ENCODE results near the gene GANAB. TPM values are rescaled to one million over a fixed set of nuclear protein-coding genes. Genes with fewer than 3 reads are reported as not detected.

The GANAB gene
- total RNA-seq, 6 experiments from 2014 or later, result 131 to 237 (median 201) TPM

DNA sequence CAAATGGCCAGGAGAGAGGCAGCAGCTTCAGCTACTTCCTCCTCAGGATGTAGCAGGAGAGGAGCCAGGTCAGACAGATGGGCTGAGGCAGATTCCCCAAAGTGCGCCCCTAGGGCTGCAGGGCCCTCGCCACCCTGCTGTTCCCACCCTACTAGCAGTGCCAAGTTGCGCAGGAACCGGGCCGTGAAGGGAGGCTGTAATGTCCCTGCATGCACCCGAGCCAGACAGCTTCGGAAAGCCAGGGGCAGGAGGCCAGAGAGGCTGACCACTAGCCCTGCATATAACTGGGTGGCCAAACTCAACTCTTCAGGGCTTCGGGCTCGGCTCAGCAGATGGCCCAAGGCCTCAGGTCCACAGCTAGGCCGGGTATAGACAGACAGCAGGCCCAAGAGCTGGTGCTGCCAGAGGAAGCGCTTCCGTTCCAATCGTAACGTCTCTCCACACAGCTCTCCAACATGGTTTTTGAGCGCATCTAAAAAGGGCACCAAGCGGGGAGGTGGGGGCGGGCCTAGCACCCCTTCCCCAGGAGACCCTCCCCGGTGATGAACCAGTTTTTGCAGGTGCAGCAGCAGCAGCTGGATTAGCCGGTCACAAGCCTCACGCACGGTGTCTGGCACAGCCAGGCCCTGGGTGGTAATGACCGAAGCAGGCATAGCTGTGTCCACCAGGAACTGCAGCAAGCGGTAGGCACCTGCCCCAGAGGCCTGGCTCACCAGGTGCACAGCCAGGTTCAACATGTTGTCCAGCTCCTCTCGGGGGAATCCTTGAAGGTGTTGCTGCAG, 2.0 kb upstream of the GANAB start:
- no peaks in the 10 kb centered on the region for H3K9me3 ChIP-seq
- WGBS (ENCODE audit: insufficient coverage, low coverage, low lambda C conversion rate, missing lambda C conversion rate), result 89% methylated on average over 6 of the region's 24 CpGs
- H3K4me3 ChIP-seq, result no peak overlapping the region
- peaks cover 0 to 18% (median 5%) of the 10 kb centered on the region in 4 donors for H3K36me3 ChIP-seq
- ATAC-seq, result no peak
- no peak for DNase-seq
- no peak overlapping the region for H3K27ac ChIP-seq
- no peaks in the 10 kb centered on the region for H3K27me3 ChIP-seq
- H3K4me1 ChIP-seq, result peaks cover 0 to 29% (median 8%) of the 10 kb centered on the region in 4 donors
- intact Hi-C loops (cut with DNase I), result no loop called here
- no peak for TF ChIP-seq POLR2A (IDR thresholded peaks at IDR 0.05)
- TF ChIP-seq, protein P1, sequence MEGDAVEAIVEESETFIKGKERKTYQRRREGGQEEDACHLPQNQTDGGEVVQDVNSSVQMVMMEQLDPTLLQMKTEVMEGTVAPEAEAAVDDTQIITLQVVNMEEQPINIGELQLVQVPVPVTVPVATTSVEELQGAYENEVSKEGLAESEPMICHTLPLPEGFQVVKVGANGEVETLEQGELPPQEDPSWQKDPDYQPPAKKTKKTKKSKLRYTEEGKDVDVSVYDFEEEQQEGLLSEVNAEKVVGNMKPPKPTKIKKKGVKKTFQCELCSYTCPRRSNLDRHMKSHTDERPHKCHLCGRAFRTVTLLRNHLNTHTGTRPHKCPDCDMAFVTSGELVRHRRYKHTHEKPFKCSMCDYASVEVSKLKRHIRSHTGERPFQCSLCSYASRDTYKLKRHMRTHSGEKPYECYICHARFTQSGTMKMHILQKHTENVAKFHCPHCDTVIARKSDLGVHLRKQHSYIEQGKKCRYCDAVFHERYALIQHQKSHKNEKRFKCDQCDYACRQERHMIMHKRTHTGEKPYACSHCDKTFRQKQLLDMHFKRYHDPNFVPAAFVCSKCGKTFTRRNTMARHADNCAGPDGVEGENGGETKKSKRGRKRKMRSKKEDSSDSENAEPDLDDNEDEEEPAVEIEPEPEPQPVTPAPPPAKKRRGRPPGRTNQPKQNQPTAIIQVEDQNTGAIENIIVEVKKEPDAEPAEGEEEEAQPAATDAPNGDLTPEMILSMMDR (IDR thresholded peaks at IDR 0.05), result no peak

DNA sequence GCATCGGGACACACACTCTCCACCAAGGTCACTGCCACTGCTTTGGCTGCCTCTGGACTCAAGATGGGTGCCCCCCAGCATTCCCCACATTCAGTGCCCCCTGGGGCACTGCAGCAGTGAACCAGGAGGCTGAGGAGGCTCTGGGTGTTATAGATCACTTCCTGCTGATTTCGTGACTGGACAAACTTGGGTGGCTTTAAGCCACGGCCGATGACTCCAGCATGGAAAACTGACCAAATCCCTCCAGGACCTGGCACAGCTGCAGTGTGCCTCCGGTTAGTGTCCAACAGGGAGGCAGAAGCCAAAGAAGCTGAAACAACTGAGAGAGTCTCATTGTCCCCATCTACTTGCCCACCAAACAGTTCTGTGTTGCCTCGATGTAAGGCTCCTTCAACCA, 1.2 kb upstream of the GANAB start:
- ATAC-seq (no peak), DNase-seq (no peak)
- Histone ChIP-seq H3K27me3 (no peaks in the 10 kb centered on the region), H3K9me3 (no peaks in the 10 kb centered on the region), H3K27ac (no peak overlapping the region), H3K4me1 (peaks cover 0 to 28% (median 8%) of the 10 kb centered on the region in 4 donors), H3K4me3 (no peak overlapping the region), H3K36me3 (peaks cover 0 to 25% (median 9%) of the 10 kb centered on the region in 4 donors)
- intact Hi-C loops (cut with DNase I), result no loop called here
- 80% methylated on average over 3 of the region's 6 CpGs for WGBS (ENCODE audit: insufficient coverage, low coverage, low lambda C conversion rate, missing lambda C conversion rate)
- no peak for TF ChIP-seq POLR2A (IDR thresholded peaks at IDR 0.05)
- TF ChIP-seq, protein P1 (IDR thresholded peaks at IDR 0.05), result no peak

DNA sequence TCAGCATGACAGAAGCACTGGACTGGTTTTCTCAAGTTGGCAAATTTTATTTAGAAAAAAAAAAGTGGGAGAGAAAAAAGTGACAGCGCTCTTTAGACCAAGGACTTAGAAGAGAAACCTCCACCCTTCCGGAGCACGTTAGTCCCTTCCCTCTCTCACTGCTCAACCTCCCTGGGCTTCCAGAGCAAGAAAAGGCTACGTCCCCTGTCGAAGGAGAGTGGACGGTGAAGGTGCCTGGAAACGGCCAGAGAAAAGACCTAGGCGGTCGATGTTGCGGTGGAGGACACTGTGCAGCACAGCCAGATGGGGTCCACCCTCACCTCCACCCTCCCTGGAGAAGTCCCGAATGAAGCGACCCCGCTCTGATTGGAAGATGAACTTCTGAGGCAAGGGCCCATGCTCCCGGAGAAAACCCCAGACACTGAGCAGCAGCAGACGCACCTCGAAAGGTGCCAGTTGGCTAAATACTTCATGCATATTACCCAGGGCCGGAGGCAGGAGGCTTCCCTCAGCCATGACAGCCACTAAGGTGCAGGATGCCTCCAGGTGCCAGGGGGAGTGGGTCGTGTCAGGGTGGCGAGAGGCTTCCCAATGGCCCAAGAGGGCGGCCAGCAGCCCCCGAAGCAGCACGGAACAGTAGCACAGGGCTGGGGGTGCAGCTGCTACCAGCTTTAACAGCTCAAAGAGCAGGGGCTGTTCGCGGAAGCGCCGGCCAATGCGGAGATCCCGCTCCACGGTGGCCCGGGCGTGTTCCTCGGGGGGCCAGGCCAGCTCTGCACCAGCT, 604 bp upstream of the GANAB start:
- intact Hi-C loops (cut with DNase I), result no loop called here
- peak overlapping the region in 2 of 3 donors; percentile 21 to 98 for H3K4me3 ChIP-seq
- H3K4me1 ChIP-seq, result peaks cover 0 to 22% (median 8%) of the 10 kb centered on the region in 4 donors
- peak overlapping the region in 2 of 3 donors; percentile 20 to 55 for H3K27ac ChIP-seq
- TF ChIP-seq POLR2A (IDR thresholded peaks at IDR 0.05), result no peak
- TF ChIP-seq, protein P1 (IDR thresholded peaks at IDR 0.05), result no peak
- 25% methylated on average over 11 of the region's 32 CpGs for WGBS (ENCODE audit: insufficient coverage, low coverage, low lambda C conversion rate, missing lambda C conversion rate)
- peaks cover 0 to 26% (median 11%) of the 10 kb centered on the region in 4 donors for H3K36me3 ChIP-seq
- ATAC-seq, result peak in 1 of 4 donors; percentile 6
- peak in 1 of 3 donors; percentile 52 for DNase-seq
- no peaks in the 10 kb centered on the region for H3K9me3 ChIP-seq
- H3K27me3 ChIP-seq, result no peaks in the 10 kb centered on the region

DNA sequence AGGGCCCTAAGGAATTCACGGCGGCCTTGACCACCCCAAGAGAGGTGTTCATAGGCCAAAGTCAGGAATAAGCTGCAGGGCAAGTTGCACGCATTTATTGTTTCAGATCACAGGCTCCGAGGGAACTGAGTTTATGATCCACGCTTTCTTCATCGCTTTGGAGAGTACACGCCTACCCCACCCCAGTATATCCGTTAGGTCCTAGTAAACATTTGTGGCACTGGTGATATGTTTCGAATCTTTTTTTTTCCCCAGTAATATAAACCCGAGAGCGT, 805 bp downstream of the GANAB start:
- no peak for DNase-seq
- peak overlapping the region; percentile 85 to 92 (median 89) for H3K27ac ChIP-seq
- TF ChIP-seq POLR2A (IDR thresholded peaks at IDR 0.05), result no peak
- TF ChIP-seq, protein P1 (IDR thresholded peaks at IDR 0.05), result no peak
- ATAC-seq, result no peak
- no peaks in the 10 kb centered on the region for H3K9me3 ChIP-seq
- intact Hi-C loops (cut with DNase I), result no loop called here
- WGBS (ENCODE audit: insufficient coverage, low coverage, low lambda C conversion rate, missing lambda C conversion rate), result 0% methylated on average over 4 of the region's 11 CpGs
- peak overlapping the region; percentile 83 to 99 (median 98) for H3K4me3 ChIP-seq
- peaks cover 0 to 26% (median 11%) of the 10 kb centered on the region in 4 donors for H3K36me3 ChIP-seq
- no peaks in the 10 kb centered on the region for H3K27me3 ChIP-seq
- H3K4me1 ChIP-seq, result peaks cover 0 to 17% (median 8%) of the 10 kb centered on the region in 4 donors

Measured in right lobe of liver (tissue), 6 donors.